Osteocyte (in vitro differentiated cells): ENCODE results near the gene DNER. TPM values are rescaled to one million over a fixed set of nuclear protein-coding genes. Genes with fewer than 3 reads are reported as not detected.

Source experiments
- DNase-seq: peaks from one replicate; pipeline ENCODE4 v3.0.0; 2021; ENCODE audit warnings: mixed read lengths; ENCODE audit not compliant: unreplicated experiment; ENCODE audit errors: extremely low spot score
- H3K27ac Mint-ChIP-seq: one replicate; pipeline ENCODE4 v1.8.0; 2021; ENCODE audit warnings: mild to moderate bottlenecking, mixed read lengths; ENCODE audit not compliant: unreplicated experiment
- H3K27me3 Mint-ChIP-seq: one replicate; pipeline ENCODE4 v1.8.0; 2021; ENCODE audit warnings: mixed read lengths; ENCODE audit not compliant: unreplicated experiment
- H3K36me3 Mint-ChIP-seq: one replicate; pipeline ENCODE4 v1.8.0; 2021; ENCODE audit warnings: mixed read lengths; ENCODE audit not compliant: unreplicated experiment
- H3K4me1 Mint-ChIP-seq: one replicate; pipeline ENCODE4 v1.8.0; 2021; ENCODE audit warnings: mixed read lengths; ENCODE audit not compliant: unreplicated experiment
- H3K4me3 Mint-ChIP-seq: one replicate; pipeline ENCODE4 v1.8.0; 2021; ENCODE audit warnings: mild to moderate bottlenecking, moderate library complexity, mixed read lengths; ENCODE audit not compliant: unreplicated experiment
- H3K9me3 Mint-ChIP-seq: one replicate; pipeline ENCODE4 v1.8.0; 2021; ENCODE audit warnings: mixed read lengths; ENCODE audit not compliant: unreplicated experiment
- CTCF ChIP-seq: fragments of 200-600 bp; sonication (generic); IDR thresholded peaks from 2 replicates; pipeline ENCODE4 v1.5.0; 2021; ENCODE audit warnings: antibody characterized with exemption, mild to moderate bottlenecking, moderate library complexity
- total RNA-seq: library from RNA; stranded (reverse); gene quantifications from 2 replicates; pipeline ENCODE4 v1.2.1, GENCODE V29; 2021

Gene DNER
- total RNA-seq, 1 donor from 2014 or later: 0.19 TPM

- DNase-seq: no peak
- no peak for TF ChIP-seq CTCF
- Mint-ChIP-seq H3K27ac (no peak overlapping the region), H3K4me1 (peaks cover 3% of the 10 kb centered on the region), H3K9me3 (peaks cover 2% of the 10 kb centered on the region), H3K36me3 (no peaks in the 10 kb centered on the region), H3K27me3 (peaks cover 12% of the 10 kb centered on the region), H3K4me3 (no peak overlapping the region)
Measured at GRCh38 chr2:229433351-229433750, 281.0 kb downstream of the DNER start.

GRCh38 chr2:229431327-229431954, 282.9 kb downstream of the DNER start:
- Mint-ChIP-seq H3K36me3 (no peaks in the 10 kb centered on the region), H3K4me1 (peaks cover 3% of the 10 kb centered on the region), H3K27me3 (peaks cover 3% of the 10 kb centered on the region), H3K9me3 (peaks cover 2% of the 10 kb centered on the region), H3K27ac (no peak overlapping the region), H3K4me3 (no peak overlapping the region)
- TF ChIP-seq CTCF: peak; percentile 61
- no peak for DNase-seq

- H3K27me3 Mint-ChIP-seq: peaks cover 3% of the 10 kb centered on the region
- peaks cover 3% of the 10 kb centered on the region for H3K4me1 Mint-ChIP-seq
- TF ChIP-seq CTCF: no peak
- H3K4me3 Mint-ChIP-seq: no peak overlapping the region
- no peaks in the 10 kb centered on the region for H3K9me3 Mint-ChIP-seq
- H3K36me3 Mint-ChIP-seq: no peaks in the 10 kb centered on the region
- DNase-seq: no peak
- no peak overlapping the region for H3K27ac Mint-ChIP-seq
Measured at GRCh38 chr2:229429589-229429988, 284.8 kb downstream of the DNER start.

GRCh38 chr2:229426464-229426863, 287.9 kb downstream of the DNER start:
- no peaks in the 10 kb centered on the region for H3K4me1 Mint-ChIP-seq
- peaks cover 7% of the 10 kb centered on the region for H3K9me3 Mint-ChIP-seq
- peaks cover 3% of the 10 kb centered on the region for H3K27me3 Mint-ChIP-seq
- H3K27ac Mint-ChIP-seq: no peak overlapping the region
- no peak for TF ChIP-seq CTCF
- H3K36me3 Mint-ChIP-seq: no peaks in the 10 kb centered on the region
- H3K4me3 Mint-ChIP-seq: no peak overlapping the region
- no peak for DNase-seq

GRCh38 chr2:229425598-229425997, 288.8 kb downstream of the DNER start:
- DNase-seq: no peak
- Mint-ChIP-seq H3K4me1 (no peaks in the 10 kb centered on the region), H3K36me3 (no peaks in the 10 kb centered on the region), H3K4me3 (no peak overlapping the region), H3K27me3 (peaks cover 3% of the 10 kb centered on the region), H3K27ac (no peak overlapping the region), H3K9me3 (peaks cover 7% of the 10 kb centered on the region)
- no peak for TF ChIP-seq CTCF
